Activated CD4-positive, alpha-beta T cell treated with anti-CD3 and anti-CD28 coated beads for 24 hours (primary cell): ENCODE measurements around the gene OR8B8.
A peak's percentile ranks its signal among the peaks of the same experiment; 100 is the strongest.
"Not testable (repeated sequence)": the region's sequence is repeated elsewhere in the genome, so short reads cannot be mapped to it uniquely, and the experiment has no call there.

ENCODE experiments used
- DNase-seq, 2 donors: peaks; one replicate each; pipeline ENCODE4 v3.0.0-alpha.2; 2020; ENCODE audit warnings: low read depth in 2 of 2

OR8B8 gene

GRCh38 chr11:124441519-124441918 is 4.0 kb downstream of the OR8B8 start:
- DNase-seq, result no peak

- no peak for DNase-seq
Measured at GRCh38 chr11:124441081-124441480, 4.4 kb downstream of the OR8B8 start.

GRCh38 chr11:124440608-124441007 is 4.9 kb downstream of the OR8B8 start:
- DNase-seq, result no peak

- no peak for DNase-seq
Measured at GRCh38 chr11:124434699-124435098, 10.8 kb downstream of the OR8B8 start.

- DNase-seq, result no peak
Measured at GRCh38 chr11:124429599-124429998, 15.9 kb downstream of the OR8B8 start.

GRCh38 chr11:124424384-124424921 is 21.0 kb downstream of the OR8B8 start, which contains the start of gene OR8B4:
TSS of gene OR8B4 (minus strand) at chr11:124424871. CDS start at chr11:124424871, 0 bp downstream.
- DNase-seq, result no peak

- no peak for DNase-seq
Measured at GRCh38 chr11:124421043-124421442, 24.5 kb downstream of the OR8B8 start.

- no peak for DNase-seq
Measured at GRCh38 chr11:124415356-124415923, 30.1 kb downstream of the OR8B8 start.

GRCh38 chr11:124409906-124410305 is 35.6 kb downstream of the OR8B8 start:
- DNase-seq, result no peak

- no peak for DNase-seq
Measured at GRCh38 chr11:124405581-124405980, 39.9 kb downstream of the OR8B8 start.

- not testable (repeated sequence) for DNase-seq
Measured at GRCh38 chr11:124403186-124403585, 42.3 kb downstream of the OR8B8 start.

- DNase-seq, result peak; percentile 8 to 33
Measured at GRCh38 chr11:124402326-124402922, 43.1 kb downstream of the OR8B8 start.

GRCh38 chr11:124398924-124399323 is 46.6 kb downstream of the OR8B8 start, which contains the start of gene OR8B3:
TSS of gene OR8B3 (minus strand) at chr11:124399024. CDS start at chr11:124397351, 1,673 bp downstream.
- DNase-seq, result no peak

GRCh38 chr11:124396847-124397246 is 48.6 kb downstream of the OR8B8 start:
- DNase-seq, result not testable (repeated sequence)

- no peak for DNase-seq
Measured at GRCh38 chr11:124394408-124394807, 51.1 kb downstream of the OR8B8 start.
